Hematopoietic multipotent progenitor cell treated with erythropoietin and hydrocortisone succinate and interleukin-3 and kit ligand, for 6 days (in vitro differentiated cells): ENCODE data around the gene KCNE2.
A peak's percentile ranks its signal among the peaks of the same experiment; 100 is the strongest.
"Not testable (repeated sequence)": the region's sequence is repeated elsewhere in the genome, so short reads cannot be mapped to it uniquely, and the experiment has no call there.

Experiments used
- DNase-seq: peaks from one replicate; pipeline ENCODE4 v3.0.0-alpha.2; 2015

The KCNE2 gene

DNA sequence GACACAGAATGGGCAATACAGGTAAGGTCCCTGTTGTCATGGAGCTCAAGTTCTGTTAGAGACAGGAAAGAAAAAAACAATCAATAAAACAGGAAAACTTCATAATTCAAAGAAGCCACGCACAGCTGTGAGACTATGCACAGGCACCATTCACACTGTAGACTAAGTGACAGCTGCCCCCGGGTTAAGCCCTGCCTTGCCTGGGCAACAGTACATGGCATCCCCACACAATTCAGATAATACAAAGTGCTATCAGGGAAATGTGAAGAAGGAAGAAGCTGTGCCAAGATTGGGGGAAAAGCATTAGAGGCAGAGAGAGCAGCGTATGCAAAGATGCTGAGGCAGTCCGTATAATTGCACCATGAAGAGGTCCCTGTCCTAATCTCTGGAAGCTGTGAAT, 9.0 kb upstream of the KCNE2 start:
- no peak for DNase-seq

DNA sequence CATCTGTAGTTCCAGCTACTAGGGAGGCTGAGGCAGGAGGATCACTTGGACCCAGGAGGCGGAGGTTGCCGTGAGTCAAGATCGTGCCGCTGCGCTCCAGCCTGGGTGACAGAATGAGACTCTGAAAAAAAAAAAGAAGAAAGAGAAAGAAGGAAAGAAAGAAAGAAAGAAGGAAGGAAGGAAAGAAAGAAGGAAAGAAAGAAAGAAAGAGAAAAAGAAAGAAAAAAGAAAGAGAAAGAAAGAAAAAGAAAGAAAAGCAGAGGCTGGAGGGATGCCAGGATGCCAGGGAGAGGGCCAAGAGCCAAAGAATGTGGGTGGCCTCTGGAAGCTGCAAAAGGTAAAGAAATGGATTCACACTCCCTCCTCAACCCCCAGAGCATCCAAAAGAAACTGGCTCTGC, 8.2 kb upstream of the KCNE2 start:
- no peak for DNase-seq

- DNase-seq: no peak
Measured at GRCh38 chr21:34357889-34358288, 5.9 kb upstream of the KCNE2 start.

DNA sequence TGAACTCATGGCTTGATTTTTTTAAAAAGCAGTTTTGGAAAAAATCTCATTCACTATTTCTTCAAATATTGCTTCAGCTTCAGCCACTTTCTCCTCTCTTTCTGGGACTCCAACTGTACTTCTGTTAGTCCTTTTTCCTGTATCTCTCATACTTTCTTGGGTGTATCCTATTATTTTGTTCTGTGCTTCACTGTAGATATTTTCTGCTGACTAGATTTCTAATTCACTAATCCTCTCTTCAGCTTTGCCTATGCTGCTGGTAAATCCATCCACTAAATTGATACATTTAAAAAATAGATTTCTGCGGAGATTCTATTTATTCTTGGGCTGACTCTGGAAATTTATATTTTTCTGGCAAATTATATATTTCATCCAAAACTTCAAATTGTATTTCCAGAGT, 4.9 kb upstream of the KCNE2 start:
- no peak for DNase-seq

DNA sequence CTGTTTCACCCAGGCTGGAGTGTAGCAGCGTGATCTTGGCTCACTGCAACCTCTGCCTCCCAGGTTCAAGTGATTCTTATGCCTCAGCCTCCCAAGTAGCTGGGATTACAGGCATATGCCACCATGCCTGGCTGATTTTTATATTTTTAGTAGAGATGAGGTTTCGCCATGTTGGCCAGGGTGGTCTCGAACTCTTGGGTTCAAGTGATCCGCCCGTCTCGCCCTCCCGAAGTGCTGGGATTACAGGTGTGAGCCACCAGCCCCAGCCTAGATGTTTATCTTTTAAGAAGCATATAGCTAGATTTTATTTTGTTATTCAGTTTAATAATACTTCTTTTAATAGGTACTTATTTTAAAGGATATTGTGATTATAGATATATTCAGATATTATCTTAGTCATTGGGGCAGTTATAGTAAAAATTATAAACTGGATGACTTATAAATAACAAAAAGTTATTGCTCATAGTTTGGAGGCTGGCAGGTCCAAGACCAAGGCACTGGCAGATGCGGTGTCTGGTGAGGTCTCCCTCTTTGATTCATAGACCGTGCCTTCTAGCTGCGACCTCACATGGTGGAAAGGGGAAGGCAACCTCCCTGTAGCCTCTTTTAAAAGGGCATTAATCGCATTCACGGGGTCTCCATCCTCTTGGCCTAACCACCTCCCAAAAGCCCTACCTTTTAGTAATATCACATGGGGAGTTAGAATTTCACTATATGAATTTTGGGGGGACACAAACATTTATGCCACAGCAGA, 3.1 kb upstream of the KCNE2 start:
- DNase-seq: no peak

DNA sequence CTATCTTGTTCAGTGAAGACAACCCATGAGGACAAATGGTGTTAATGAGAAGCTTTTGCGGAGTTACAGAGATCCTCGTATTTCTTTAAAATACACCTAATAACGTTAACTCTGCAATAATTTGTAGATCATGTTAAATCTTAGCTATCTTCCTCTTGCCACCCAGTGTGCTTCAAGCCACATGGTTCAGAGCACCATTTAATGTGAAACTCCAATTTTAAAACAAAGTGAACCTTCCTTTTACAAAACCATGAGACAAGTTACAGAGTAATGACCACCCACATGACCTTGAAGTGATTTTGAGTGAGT, 1.7 kb upstream of the KCNE2 start:
- DNase-seq: no peak

DNA sequence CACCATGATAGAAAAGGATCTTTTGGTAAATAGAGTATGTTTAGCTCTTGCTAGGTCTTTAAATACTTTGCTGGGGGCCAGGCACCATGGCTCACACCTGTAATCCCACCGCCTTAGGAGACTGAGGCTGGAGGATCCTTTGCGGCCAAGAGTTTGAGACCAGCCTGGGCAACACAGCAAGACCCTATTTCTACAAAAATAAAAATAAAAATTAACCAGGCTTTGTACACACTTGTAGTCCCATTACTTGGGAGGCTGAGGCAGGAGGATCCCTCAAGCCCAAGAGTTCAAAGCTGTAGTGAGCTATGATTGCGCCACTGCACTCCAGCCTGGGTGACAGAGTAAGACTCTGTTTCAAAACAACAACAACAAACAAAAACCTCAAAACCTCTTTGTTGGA, 1.1 kb upstream of the KCNE2 start:
- no peak for DNase-seq

DNA sequence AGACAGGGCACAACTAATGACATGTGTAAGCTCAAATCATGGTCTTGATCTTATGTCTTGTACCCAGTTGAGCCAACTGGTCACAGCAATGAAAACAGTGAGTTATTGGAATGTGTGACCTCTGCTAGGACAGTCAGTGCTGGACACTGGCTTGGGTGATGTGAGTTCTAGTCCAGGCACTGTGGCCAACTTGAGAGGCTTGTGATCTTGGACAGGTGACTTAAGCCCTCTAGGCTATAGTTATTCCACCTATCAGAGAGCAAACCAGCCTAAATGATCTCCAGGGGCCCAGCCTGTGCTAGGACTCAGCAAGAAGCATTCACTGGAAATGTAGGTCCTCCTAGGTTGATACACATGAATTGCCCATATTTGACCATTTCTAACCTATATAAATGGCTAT, 1.1 kb downstream of the KCNE2 start:
- no peak for DNase-seq

- no peak for DNase-seq
Measured at GRCh38 chr21:34365809-34366208, 2.0 kb downstream of the KCNE2 start.

DNA sequence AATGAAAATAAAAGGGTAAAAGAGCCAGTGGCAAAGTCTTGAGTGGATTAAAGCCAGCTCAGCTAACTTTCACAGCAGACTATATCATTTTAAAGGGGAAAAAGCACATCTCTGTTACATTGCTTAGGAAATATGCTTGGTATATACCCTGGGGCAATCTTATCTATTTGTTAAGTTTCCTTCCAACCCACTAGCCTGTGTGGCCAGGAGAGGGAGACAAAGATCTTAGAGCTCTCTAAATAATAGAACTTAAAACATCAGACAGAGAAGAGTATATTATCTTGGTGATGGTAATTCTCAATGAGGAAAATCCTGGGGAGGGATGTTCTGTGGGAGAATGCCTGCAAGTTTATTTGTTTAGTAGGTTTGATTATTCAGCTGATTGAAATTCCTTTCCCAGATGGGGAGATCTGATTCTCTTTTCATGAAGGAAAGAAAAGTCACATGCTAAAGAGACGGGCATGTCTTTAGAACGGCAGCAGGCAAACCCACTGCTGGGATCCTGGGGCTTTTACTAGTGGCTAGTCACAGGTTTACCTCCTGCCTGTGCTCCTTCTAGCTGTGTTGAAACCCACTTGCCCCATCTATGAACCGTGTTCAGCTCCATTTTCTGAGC, 3.6 kb downstream of the KCNE2 start:
- DNase-seq: peak; percentile 90

GRCh38 chr21:34369741-34370140, 5.9 kb downstream of the KCNE2 start:
- DNase-seq: no peak

DNA sequence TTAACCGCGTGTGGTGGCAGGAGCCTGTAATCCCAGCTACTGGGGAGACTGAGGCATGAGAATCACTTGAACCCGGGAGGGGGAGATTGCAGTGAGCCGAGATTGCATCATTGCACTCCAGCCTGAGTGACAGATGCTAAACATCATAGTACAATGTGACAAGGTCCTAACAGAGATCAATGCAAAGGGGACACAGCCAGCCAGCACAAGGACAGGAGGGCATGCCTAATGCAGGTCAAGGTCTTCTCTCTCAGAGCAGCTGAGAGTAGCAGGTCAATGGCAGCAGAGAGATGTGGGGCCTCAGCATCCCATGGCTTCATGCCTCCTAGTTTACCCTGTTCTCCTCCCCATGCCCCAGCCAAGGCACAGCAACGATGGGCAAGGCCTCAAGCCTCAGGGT, 8.5 kb downstream of the KCNE2 start:
- no peak for DNase-seq

GRCh38 chr21:34374462-34374861, 10.7 kb downstream of the KCNE2 start:
- not testable (repeated sequence) for DNase-seq

- not testable (repeated sequence) for DNase-seq
Measured at GRCh38 chr21:34374940-34375618, 11.3 kb downstream of the KCNE2 start, which contains the start of gene SMIM11. Gene SMIM11, plus strand, starts transcription at chr21:34375507. Its CDS starts 3,998 bp downstream, at chr21:34379505.

GRCh38 chr21:34375619-34375972, 11.8 kb downstream of the KCNE2 start:
- DNase-seq: not testable (repeated sequence)

- not testable (repeated sequence) for DNase-seq
Measured at GRCh38 chr21:34383138-34383537, 19.3 kb downstream of the KCNE2 start.

DNA sequence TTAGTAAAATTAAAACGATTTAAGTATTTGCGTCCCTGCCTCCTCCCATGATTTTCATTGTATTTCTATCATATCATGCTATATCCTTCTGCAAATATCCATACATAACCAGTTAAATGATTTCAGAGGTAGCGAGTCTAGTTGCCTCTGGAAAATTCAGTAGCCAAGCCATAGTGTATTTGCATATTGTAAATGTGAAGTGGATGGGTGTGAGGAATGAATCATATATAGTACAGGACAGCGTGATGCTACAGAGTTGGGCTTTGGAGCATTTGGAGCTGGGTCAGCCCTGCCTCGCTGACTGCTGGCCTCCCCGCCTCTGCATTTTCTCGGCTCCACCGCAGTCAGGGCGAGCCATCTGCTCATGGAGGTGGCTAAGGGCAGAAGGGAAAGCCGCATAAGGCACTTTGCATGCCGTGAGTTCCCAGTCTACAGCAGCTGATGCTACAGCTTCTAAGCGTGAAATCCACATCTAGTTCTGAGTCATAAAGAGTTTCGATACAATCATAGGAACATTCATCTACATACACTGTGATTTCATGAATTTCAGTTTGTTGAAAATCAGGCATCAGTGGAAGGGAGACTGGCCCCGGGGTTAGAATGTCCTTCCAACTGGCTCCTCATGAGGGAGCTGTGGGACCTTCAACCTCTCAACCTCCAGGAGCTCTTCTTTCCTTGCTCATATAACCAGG, 20.1 kb downstream of the KCNE2 start:
- not testable (repeated sequence) for DNase-seq

- DNase-seq: not testable (repeated sequence)
Measured at GRCh38 chr21:34400522-34400921, 36.7 kb downstream of the KCNE2 start.

DNA sequence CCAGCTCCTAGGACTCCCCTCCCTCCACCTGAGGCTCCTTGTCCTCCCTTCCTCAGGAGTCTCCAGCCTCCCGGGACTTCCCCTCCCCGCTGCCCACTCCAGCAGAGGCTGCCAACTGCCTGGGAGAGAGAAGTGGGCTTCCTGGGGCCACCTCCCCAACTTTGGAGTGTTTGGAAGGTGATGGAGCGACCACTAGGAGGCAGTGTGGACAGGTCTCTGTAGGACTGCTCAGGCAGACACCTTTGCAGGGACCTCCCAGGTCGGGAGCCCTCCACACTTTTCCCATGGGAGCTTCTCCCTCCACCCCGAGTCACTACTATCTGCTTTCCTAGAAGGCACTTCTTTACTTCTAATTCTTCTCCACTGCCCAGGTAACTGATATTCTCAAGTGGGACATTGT, 40.9 kb downstream of the KCNE2 start:
- DNase-seq: not testable (repeated sequence)

DNA sequence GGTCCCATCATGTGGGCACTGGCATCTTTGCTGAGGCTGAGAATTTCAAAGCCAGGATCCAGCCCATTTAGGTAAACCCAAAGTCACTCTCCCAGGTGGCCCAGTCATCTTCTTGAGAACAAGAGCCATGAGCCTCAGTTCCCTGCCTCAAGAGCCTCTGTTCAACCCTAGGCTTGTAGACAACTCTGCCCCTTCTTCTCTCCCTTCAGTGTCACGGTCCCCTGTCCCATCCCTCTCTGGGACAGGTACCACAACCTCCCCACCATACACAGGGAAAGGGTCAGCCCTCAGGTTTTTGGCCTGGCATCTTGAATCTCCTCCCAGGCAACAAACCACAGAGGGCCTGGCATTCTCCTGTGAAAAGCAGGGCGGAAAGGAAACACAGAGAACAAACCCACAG, 41.9 kb downstream of the KCNE2 start:
- not testable (repeated sequence) for DNase-seq

DNA sequence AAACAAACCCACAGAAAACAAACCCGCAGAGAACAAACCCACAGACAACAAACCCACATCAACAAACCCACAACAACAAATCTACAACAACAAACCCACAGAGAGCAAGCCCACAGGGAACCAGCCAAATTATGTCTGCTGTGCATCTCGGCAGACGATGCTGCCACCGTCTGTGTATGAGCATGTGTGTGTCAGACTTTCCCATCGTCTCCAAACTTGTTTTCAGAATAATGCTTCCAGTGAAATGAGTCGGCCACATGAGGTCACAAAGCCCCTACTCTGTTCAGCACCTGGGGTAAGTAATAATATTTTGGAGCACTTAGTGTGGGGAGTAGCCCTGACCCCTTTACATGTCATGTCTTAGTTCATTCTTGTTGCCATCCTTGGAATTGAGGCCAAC, 42.3 kb downstream of the KCNE2 start:
- not testable (repeated sequence) for DNase-seq

DNA sequence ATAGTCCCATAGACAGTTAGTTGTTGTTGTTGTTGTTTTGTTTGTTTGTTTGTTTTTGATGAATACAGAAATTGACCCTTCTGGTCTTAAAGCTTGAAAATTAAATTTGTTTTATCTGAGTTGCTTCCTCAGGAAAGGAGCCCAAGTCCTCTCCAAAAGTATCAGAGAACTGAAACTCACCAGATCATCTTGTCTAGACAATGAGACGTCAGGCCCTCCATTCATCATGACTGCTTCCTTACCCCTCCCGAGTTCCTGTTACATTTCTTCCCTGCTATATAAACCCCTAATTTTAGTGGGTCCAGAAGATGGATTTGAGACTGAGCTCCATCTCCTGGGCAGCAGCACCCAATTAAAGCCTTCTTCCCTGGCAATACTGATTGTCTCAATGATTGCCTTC, 42.9 kb downstream of the KCNE2 start:
- DNase-seq: not testable (repeated sequence)

- DNase-seq: not testable (repeated sequence)
Measured at GRCh38 chr21:34407294-34407693, 43.5 kb downstream of the KCNE2 start.
